ENCODE results near the gene KCNQ1. TPM values are rescaled to one million over a fixed set of nuclear protein-coding genes. Genes with fewer than 3 reads are reported as not detected.

The KCNQ1 gene
- total RNA-seq, 3 donors from 2014 or later = 3.6 to 6.2 (median 5.1) TPM

DNA sequence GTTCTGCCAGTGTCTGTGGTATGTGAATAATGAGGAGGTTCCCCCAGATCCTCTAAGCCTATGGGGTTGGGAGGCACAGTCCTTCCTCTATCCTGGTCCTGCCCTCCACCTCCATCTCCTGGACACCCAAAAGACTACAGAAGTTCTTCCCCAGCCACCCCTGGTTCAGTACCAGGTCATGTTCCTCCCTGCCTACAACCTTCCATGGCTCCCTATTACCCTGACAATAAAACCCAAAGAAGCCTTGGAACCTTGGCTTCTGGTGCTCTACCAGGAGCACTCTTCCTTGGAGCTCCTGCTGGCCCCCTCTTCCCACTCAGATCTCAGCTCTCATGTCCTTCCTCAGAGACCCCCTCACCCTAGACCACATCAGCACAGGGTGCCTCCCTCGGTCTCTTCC is 13.4 kb upstream of the KCNQ1 start:
- H3K9me3 ChIP-seq = no peaks in the 10 kb centered on the region
- DNase-seq (ENCODE audit: low spot score in 2 of 2) = no peak
- intact Hi-C loops (cut with DNase I; ENCODE audit: low total_unique reads) = loop anchor here (5.0 kb wide), 1 partner anchor 461 kb away; no protein-coding TSS in a partner anchor

DNA sequence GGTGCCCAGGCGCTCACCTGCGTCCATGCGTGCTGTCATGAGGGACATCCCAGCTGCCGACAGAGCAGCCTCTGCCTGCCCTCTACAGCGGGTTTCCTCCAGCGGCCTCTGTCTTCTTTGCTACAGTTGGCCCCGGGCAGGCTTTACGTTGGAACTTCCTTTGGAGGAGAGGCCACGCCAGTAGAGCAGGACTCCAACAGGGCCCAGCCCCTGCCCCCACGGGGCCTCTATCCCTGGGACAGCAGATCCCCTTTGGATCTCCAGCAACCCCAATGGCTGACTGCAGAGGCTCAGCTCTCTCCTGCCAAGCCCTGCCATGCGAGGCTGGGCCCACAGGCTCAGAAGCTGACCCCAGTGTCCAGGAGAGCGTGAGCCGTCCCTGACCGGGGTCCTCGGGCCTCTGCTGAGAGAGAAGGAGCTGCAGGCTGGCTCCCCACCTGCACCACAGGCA is 12.6 kb upstream of the KCNQ1 start:
- H3K9me3 ChIP-seq = no peaks in the 10 kb centered on the region
- peaks cover 0 to 9% of the 10 kb centered on the region in 2 donors for H3K27me3 ChIP-seq
- TF ChIP-seq, protein P1, sequence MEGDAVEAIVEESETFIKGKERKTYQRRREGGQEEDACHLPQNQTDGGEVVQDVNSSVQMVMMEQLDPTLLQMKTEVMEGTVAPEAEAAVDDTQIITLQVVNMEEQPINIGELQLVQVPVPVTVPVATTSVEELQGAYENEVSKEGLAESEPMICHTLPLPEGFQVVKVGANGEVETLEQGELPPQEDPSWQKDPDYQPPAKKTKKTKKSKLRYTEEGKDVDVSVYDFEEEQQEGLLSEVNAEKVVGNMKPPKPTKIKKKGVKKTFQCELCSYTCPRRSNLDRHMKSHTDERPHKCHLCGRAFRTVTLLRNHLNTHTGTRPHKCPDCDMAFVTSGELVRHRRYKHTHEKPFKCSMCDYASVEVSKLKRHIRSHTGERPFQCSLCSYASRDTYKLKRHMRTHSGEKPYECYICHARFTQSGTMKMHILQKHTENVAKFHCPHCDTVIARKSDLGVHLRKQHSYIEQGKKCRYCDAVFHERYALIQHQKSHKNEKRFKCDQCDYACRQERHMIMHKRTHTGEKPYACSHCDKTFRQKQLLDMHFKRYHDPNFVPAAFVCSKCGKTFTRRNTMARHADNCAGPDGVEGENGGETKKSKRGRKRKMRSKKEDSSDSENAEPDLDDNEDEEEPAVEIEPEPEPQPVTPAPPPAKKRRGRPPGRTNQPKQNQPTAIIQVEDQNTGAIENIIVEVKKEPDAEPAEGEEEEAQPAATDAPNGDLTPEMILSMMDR (IDR thresholded peaks at IDR 0.05) = no peak
- TF ChIP-seq POLR2AphosphoS5 (IDR thresholded peaks at IDR 0.05) = no peak
- no peak for TF ChIP-seq POLR2A (IDR thresholded peaks at IDR 0.05)
- H3K27ac ChIP-seq = no peak overlapping the region
- no peak for DNase-seq (ENCODE audit: low spot score in 2 of 2)
- H3K4me3 ChIP-seq = no peak overlapping the region
- no peaks in the 10 kb centered on the region for H3K36me3 ChIP-seq
- intact Hi-C loops (cut with DNase I; ENCODE audit: low total_unique reads) = loop anchor here (5.0 kb wide), 1 partner anchor 460 kb away; no protein-coding TSS in a partner anchor
- H3K4me1 ChIP-seq = no peaks in the 10 kb centered on the region

More for the DNA sequence above, 13.4 kb upstream of the KCNQ1 start:
- Histone ChIP-seq H3K27me3 (peaks cover 0 to 4% of the 10 kb centered on the region in 2 donors), H3K27ac (no peak overlapping the region), H3K4me3 (no peak overlapping the region), H3K4me1 (no peaks in the 10 kb centered on the region), H3K36me3 (no peaks in the 10 kb centered on the region)
- TF ChIP-seq POLR2A (IDR thresholded peaks at IDR 0.05) = no peak
- TF ChIP-seq POLR2AphosphoS5 (IDR thresholded peaks at IDR 0.05) = no peak
- TF ChIP-seq, protein P1 (IDR thresholded peaks at IDR 0.05) = no peak

DNA sequence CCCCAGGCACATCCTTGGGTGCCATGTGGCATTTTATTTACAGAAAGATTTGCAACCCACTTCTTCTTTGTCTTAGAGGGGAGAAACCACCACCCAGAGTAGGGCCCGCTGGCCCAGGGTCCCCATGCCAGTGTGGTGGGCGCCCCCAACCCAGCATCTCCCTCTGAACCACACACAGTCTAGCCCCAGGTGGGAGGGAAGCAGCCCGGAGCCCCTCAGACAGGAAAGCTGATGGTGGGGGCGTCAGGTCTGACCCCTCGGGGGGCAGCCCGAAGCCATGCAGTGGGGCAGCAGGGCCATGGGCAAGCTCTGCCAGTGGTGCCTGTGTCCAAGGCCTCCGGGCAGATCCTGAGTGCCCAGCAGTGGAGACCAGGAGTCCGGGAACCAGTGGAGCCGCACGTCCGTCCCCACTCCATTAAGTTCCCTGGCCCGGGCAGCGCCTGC is 12.2 kb upstream of the KCNQ1 start:
- Histone ChIP-seq H3K4me1 (no peaks in the 10 kb centered on the region), H3K9me3 (no peaks in the 10 kb centered on the region), H3K27me3 (peaks cover 0 to 9% of the 10 kb centered on the region in 2 donors), H3K27ac (no peak overlapping the region), H3K36me3 (no peaks in the 10 kb centered on the region), H3K4me3 (no peak overlapping the region)
- no peak for DNase-seq (ENCODE audit: low spot score in 2 of 2)
- TF ChIP-seq POLR2AphosphoS5 (IDR thresholded peaks at IDR 0.05) = no peak
- TF ChIP-seq POLR2A (IDR thresholded peaks at IDR 0.05) = no peak
- TF ChIP-seq, protein P1 (IDR thresholded peaks at IDR 0.05) = no peak
- intact Hi-C loops (cut with DNase I; ENCODE audit: low total_unique reads) = loop anchor here (5.0 kb wide), 1 partner anchor 460 kb away; no protein-coding TSS in a partner anchor

DNA sequence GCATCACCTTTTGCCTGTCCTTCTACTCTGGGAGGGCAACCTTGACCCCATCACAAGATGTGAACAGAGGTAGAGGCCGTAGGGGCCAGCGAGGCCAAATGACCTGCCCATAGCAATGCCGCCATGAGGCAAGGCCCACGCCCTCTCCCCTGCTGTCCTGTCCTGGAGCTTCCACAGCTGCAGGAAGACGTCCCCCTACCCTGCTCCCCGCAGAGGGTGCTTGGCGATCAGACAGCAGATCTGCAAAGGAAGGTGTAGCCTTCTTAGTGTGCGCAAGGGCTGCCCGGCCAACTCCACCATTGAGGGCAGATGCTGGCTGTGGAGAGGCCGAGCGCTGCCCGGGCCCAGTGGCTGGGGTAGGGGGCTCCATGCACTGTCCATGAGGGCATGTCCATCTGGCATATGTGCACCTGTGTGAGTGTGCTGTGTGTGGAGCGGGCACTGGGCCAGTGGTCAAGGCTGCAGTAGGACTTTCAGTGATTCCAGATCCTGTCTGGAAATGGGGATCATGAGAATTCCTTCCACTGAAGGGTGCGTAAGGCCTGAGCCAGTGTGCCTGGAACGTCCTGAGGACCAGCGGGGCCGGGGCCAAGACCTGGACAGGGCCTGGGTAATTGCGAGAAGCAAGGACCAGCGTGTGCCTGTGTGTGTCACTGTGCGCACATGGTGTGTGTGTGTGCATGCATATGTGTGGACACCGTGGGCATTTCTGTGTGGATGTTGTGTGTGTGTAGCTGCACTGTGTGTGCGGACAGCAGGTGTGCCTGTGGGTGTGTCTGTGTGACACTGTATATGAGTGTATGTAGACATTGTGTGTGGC is 11.5 kb upstream of the KCNQ1 start:
- TF ChIP-seq POLR2A (IDR thresholded peaks at IDR 0.05) (no peak), POLR2AphosphoS5 (IDR thresholded peaks at IDR 0.05) (no peak)
- TF ChIP-seq, protein P1 (IDR thresholded peaks at IDR 0.05) = no peak
- peaks cover 0 to 9% of the 10 kb centered on the region in 2 donors for H3K27me3 ChIP-seq
- no peaks in the 10 kb centered on the region for H3K4me1 ChIP-seq
- intact Hi-C loops (cut with DNase I; ENCODE audit: low total_unique reads) = loop anchor here (5.0 kb wide), 1 partner anchor 459 kb away; no protein-coding TSS in a partner anchor
- DNase-seq (ENCODE audit: low spot score in 2 of 2) = no peak
- H3K36me3 ChIP-seq = no peaks in the 10 kb centered on the region
- no peak overlapping the region for H3K4me3 ChIP-seq
- no peaks in the 10 kb centered on the region for H3K9me3 ChIP-seq
- no peak overlapping the region for H3K27ac ChIP-seq

DNA sequence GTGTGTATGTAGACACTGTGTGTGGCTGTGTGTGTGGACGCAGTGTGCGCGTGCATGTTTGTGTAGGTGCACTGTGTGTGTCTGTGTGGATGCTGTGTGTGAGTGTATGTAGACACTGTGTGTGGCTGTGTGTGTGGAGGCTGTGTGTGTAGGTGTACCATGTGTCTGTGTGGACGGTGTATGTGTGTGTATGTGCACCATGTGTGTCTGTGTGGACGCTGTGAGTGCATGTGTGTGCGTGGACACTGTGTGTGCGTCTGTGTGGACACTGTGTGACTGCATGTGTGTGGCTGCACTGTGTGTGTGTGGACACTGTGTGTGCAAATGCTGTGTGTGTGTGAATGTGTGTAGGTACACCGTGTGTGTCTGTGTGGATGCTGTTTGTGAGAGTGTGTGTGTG is 10.8 kb upstream of the KCNQ1 start:
- TF ChIP-seq POLR2AphosphoS5 (IDR thresholded peaks at IDR 0.05) (no peak), POLR2A (IDR thresholded peaks at IDR 0.05) (no peak)
- TF ChIP-seq, protein P1 (IDR thresholded peaks at IDR 0.05) = no peak
- Histone ChIP-seq H3K4me1 (no peaks in the 10 kb centered on the region), H3K36me3 (no peaks in the 10 kb centered on the region)

More for the DNA sequence above, 10.8 kb upstream of the KCNQ1 start:
- H3K27ac ChIP-seq = no peak overlapping the region
- no peaks in the 10 kb centered on the region for H3K9me3 ChIP-seq
- no peak overlapping the region for H3K4me3 ChIP-seq
- peaks cover 0 to 9% of the 10 kb centered on the region in 2 donors for H3K27me3 ChIP-seq
- DNase-seq (ENCODE audit: low spot score in 2 of 2) = no peak
- intact Hi-C loops (cut with DNase I; ENCODE audit: low total_unique reads) = loop anchor here (5.0 kb wide), 1 partner anchor 458 kb away; no protein-coding TSS in a partner anchor
